ENCODE results near the gene ROR2. TPM values are rescaled to one million over a fixed set of nuclear protein-coding genes. Genes with fewer than 3 reads are reported as not detected.
A peak's percentile ranks its signal among the peaks of the same experiment; 100 is the strongest.

ROR2 gene
- polyA plus RNA-seq, 3 donors, result not detected

GRCh38 chr9:91785447-91785842, 164.6 kb downstream of the ROR2 start:
- H3K9me3 ChIP-seq (replicated peaks in 1 of 2; ENCODE audit: control insufficient read depth in 1 of 2, insufficient read depth in 1 of 2, low read length in 2 of 2), result no peaks in the 10 kb centered on the region
- H3K79me2 ChIP-seq (ENCODE audit: insufficient read depth, low read length), result no peaks in the 10 kb centered on the region
- intact Hi-C loops (cut with micrococcal nuclease), result no loop called here
- H3K27ac Mint-ChIP-seq, result peak overlapping the region in 1 of 7 donors; percentile 70
- H3K4me3 Mint-ChIP-seq, result no peak overlapping the region
- no peak overlapping the region for H3K27ac ChIP-seq (ENCODE audit: low read depth in 1 of 2, low read length in 2 of 2)
- 87% methylated on average over 5 of the region's 5 CpGs for WGBS (ENCODE audit: insufficient coverage)
- no peak for DNase-seq
- H3K36me3 Mint-ChIP-seq, result no peaks in the 10 kb centered on the region
- H3K9me3 Mint-ChIP-seq, result peaks cover 0 to 10% (median 3%) of the 10 kb centered on the region in 7 donors
- TF ChIP-seq CTCF (IDR thresholded peaks at IDR 0.05), result no peak
- H2AFZ ChIP-seq (ENCODE audit: insufficient read depth, low read depth, low read length, poor library complexity, severe bottlenecking), result no peak overlapping the region
- no peaks in the 10 kb centered on the region for H3K36me3 ChIP-seq (replicated peaks in 1 of 2; ENCODE audit: control insufficient read depth in 1 of 2, insufficient read depth in 2 of 2, low read length in 2 of 2)
- H3K4me3 ChIP-seq (replicated peaks in 1 of 3; ENCODE audit: low read depth in 2 of 3, low read length in 3 of 3), result no peak overlapping the region
- peaks cover 4 to 7% (median 7%) of the 10 kb centered on the region in 3 donors for H3K27me3 Mint-ChIP-seq (ENCODE audit: low read depth in 3 of 3)
- no peaks in the 10 kb centered on the region for H3K4me1 Mint-ChIP-seq
- no peaks in the 10 kb centered on the region for H3K4me1 ChIP-seq (ENCODE audit: control insufficient read depth in 1 of 2, insufficient read depth in 2 of 2, low read length in 2 of 2)
- H3K27me3 ChIP-seq (ENCODE audit: control insufficient read depth in 2 of 2, insufficient read depth in 2 of 2, low read length in 2 of 2), result no peaks in the 10 kb centered on the region
- H4K20me1 ChIP-seq (ENCODE audit: insufficient read depth, low read length), result no peaks in the 10 kb centered on the region
- no peak overlapping the region for H3K9ac ChIP-seq (ENCODE audit: insufficient read depth, low read length, poor library complexity, severe bottlenecking)
- H3K4me2 ChIP-seq (replicated peaks; ENCODE audit: extremely low read depth, low read length, poor library complexity, severe bottlenecking), result no peak overlapping the region

DNA sequence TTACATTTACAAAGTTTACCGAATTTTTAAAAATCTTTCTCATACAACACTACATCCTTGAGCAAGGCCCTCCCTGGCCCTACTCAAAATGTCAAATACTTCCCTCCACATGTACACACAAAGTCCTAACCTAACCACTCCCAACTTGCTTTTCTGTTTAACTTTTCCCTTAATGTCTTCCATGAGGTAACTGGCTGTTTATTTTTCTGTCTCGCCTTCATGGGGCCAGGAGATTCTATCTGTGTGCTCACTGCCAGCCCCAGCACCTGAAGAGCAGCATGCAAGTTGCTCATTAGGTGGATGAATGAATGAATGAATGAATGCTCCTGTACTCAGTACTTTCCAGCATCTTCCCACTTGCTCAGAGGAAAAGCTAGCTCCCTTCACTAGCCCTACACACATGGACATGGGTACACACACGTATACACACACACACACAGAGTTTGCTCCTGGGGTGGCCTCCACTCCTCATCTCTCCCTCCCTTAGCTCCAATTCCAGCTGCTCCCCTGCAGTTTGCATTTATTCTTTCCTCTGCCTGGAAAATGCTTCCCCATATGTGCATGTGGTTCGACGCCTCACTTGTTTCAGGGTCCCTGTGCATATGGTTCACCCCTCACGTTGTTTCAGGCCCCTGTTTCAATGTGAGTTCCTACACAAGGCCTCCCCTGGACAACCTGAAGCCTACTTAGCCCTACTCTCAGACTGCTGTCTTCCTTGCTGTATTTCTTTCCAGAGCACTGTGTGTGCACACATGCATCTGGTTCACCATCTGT, 165.2 kb downstream of the ROR2 start:
- Mint-ChIP-seq H3K27me3 (ENCODE audit: low read depth in 3 of 3) (peaks cover 4 to 9% (median 7%) of the 10 kb centered on the region in 3 donors), H3K4me1 (no peaks in the 10 kb centered on the region), H3K27ac (peak overlapping the region in 1 of 7 donors; percentile 70), H3K9me3 (peaks cover 0 to 10% (median 3%) of the 10 kb centered on the region in 7 donors), H3K36me3 (no peaks in the 10 kb centered on the region), H3K4me3 (no peak overlapping the region)
- no peaks in the 10 kb centered on the region for H3K79me2 ChIP-seq (ENCODE audit: insufficient read depth, low read length)
- H3K4me2 ChIP-seq (replicated peaks; ENCODE audit: extremely low read depth, low read length, poor library complexity, severe bottlenecking), result no peak overlapping the region
- no peaks in the 10 kb centered on the region for H3K27me3 ChIP-seq (ENCODE audit: control insufficient read depth in 2 of 2, insufficient read depth in 2 of 2, low read length in 2 of 2)
- no peaks in the 10 kb centered on the region for H4K20me1 ChIP-seq (ENCODE audit: insufficient read depth, low read length)
- H3K4me3 ChIP-seq (replicated peaks in 1 of 3; ENCODE audit: low read depth in 2 of 3, low read length in 3 of 3), result no peak overlapping the region
- TF ChIP-seq CTCF (IDR thresholded peaks at IDR 0.05), result no peak
- 88% methylated on average over 5 of the region's 6 CpGs for WGBS (ENCODE audit: insufficient coverage)
- H3K4me1 ChIP-seq (ENCODE audit: control insufficient read depth in 1 of 2, insufficient read depth in 2 of 2, low read length in 2 of 2), result no peaks in the 10 kb centered on the region
- no peaks in the 10 kb centered on the region for H3K9me3 ChIP-seq (replicated peaks in 1 of 2; ENCODE audit: control insufficient read depth in 1 of 2, insufficient read depth in 1 of 2, low read length in 2 of 2)
- intact Hi-C loops (cut with micrococcal nuclease), result no loop called here
- no peaks in the 10 kb centered on the region for H3K36me3 ChIP-seq (replicated peaks in 1 of 2; ENCODE audit: control insufficient read depth in 1 of 2, insufficient read depth in 2 of 2, low read length in 2 of 2)
- no peak for DNase-seq
- no peak overlapping the region for H2AFZ ChIP-seq (ENCODE audit: insufficient read depth, low read depth, low read length, poor library complexity, severe bottlenecking)
- no peak overlapping the region for H3K27ac ChIP-seq (ENCODE audit: low read depth in 1 of 2, low read length in 2 of 2)
- no peak overlapping the region for H3K9ac ChIP-seq (ENCODE audit: insufficient read depth, low read length, poor library complexity, severe bottlenecking)
